ENCODE measurements around the gene FOXP1. TPM values are rescaled to one million over a fixed set of nuclear protein-coding genes. Genes with fewer than 3 reads are reported as not detected.

The FOXP1 gene
- total and polyA plus RNA-seq, 2 experiments from 2014 or later, result 37.4 to 59.9 TPM

- Histone ChIP-seq H3K36me3 (ENCODE audit: low read depth) (peaks cover 5% of the 10 kb centered on the region; the same call in 1 of the 2 replicates), H3K79me2 (ENCODE audit: insufficient read depth) (peaks cover 57% of the 10 kb centered on the region), H3K27me3 (replicated peaks; ENCODE audit: insufficient read depth) (no peaks in the 10 kb centered on the region), H3K27ac (peak overlapping the region; percentile 88), H3K4me2 (ENCODE audit: unreplicated experiment) (peak overlapping the region; percentile 68), H3K4me3 (peak overlapping the region; percentile 46), H3K4me1 (ENCODE audit: insufficient read depth) (peaks cover 30% of the 10 kb centered on the region), H4K20me1 (ENCODE audit: insufficient read depth) (no peaks in the 10 kb centered on the region), H3K9me3 (ENCODE audit: low read depth) (no peaks in the 10 kb centered on the region), H3K9me2 (ENCODE audit: insufficient read depth) (no peaks in the 10 kb centered on the region), H3K9ac (peak overlapping the region; percentile 64), H2AFZ (peak overlapping the region; percentile 43), H3F3A (ENCODE audit: insufficient read depth) (peaks cover 25% of the 10 kb centered on the region)
- TF ChIP-seq EZH2 (IDR thresholded peaks at IDR 0.05; ENCODE audit: insufficient read depth, poor library complexity, severe bottlenecking), result no peak
- TF ChIP-seq EZH2phosphoT487 (IDR thresholded peaks at IDR 0.05; ENCODE audit: insufficient read depth, low read depth), result no peak
- DNase-seq, result peak; percentile 96
- WGBS, 2 experiments (ENCODE audit: low coverage in 1 of 2, low lambda C conversion rate in 2 of 2, missing lambda C conversion rate in 2 of 2), result 32 to 34% methylated on average over 5 of the region's 5 CpGs
- in situ Hi-C loops (cut with MboI), result no loop called here
Observed at GRCh38 chr3:71495708-71496472, 87.6 kb downstream of the FOXP1 start.

- Histone ChIP-seq H3K27ac (no peak overlapping the region), H4K20me1 (ENCODE audit: insufficient read depth) (no peaks in the 10 kb centered on the region), H3K4me1 (ENCODE audit: insufficient read depth) (peaks cover 30% of the 10 kb centered on the region), H3K27me3 (replicated peaks; ENCODE audit: insufficient read depth) (no peaks in the 10 kb centered on the region), H3K79me2 (ENCODE audit: insufficient read depth) (peaks cover 42% of the 10 kb centered on the region), H3K9me2 (ENCODE audit: insufficient read depth) (no peaks in the 10 kb centered on the region), H2AFZ (no peak overlapping the region), H3K36me3 (ENCODE audit: low read depth) (peaks cover 15% of the 10 kb centered on the region; the same call in 1 of the 2 replicates), H3K9ac (no peak overlapping the region), H3K4me3 (no peak overlapping the region), H3F3A (ENCODE audit: insufficient read depth) (peaks cover 25% of the 10 kb centered on the region), H3K4me2 (ENCODE audit: unreplicated experiment) (no peak overlapping the region), H3K9me3 (ENCODE audit: low read depth) (no peaks in the 10 kb centered on the region)
- no peak for DNase-seq
- WGBS, 2 experiments (ENCODE audit: low coverage in 1 of 2, low lambda C conversion rate in 2 of 2, missing lambda C conversion rate in 2 of 2), result 98 to 100% methylated on average over 5 of the region's 5 CpGs
- TF ChIP-seq EZH2phosphoT487 (IDR thresholded peaks at IDR 0.05; ENCODE audit: insufficient read depth, low read depth), result no peak
- no peak for TF ChIP-seq EZH2 (IDR thresholded peaks at IDR 0.05; ENCODE audit: insufficient read depth, poor library complexity, severe bottlenecking)
- in situ Hi-C loops (cut with MboI), result no loop called here
Observed at GRCh38 chr3:71494212-71494611, 89.3 kb downstream of the FOXP1 start.

DNA sequence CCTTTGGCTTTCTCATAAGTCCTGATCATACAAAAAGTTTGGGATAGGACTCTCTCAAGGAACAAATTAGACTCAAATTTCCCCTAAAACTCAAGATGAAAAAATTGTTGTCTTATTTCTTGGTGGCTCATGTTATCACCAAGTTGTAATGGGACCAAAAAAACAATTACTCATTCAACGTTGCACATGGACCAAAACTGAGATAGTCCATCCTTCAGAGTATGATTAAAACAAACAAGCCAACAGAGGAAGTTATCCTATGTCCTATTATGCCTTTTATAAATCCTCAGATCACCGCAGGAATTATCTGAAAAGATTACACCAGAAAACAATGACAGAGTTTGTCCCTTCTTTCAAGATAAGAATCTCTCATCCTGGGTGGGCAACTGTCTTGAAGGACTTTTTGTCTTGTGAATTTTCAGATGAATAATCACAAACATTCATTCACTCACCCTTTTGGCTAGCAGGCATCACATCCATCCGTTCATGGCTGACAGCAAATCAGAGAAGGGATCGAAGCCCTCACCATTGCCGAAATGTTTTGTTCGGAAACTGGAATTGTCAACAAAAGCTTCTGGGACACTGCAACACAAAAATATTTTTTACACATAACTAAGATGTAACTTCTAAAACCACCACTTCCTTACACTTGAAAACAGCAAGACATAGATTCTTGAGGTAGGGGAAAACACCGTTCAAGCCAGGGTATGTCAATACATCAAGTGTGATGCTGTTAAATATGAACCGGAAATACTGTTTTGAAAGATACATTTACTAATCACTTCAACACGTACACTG, 90.4 kb downstream of the FOXP1 start:
- peaks cover 31% of the 10 kb centered on the region for H3K79me2 ChIP-seq (ENCODE audit: insufficient read depth)
- H3K9me3 ChIP-seq (ENCODE audit: low read depth), result no peaks in the 10 kb centered on the region
- in situ Hi-C loops (cut with MboI), result no loop called here
- H3K4me2 ChIP-seq (ENCODE audit: unreplicated experiment), result no peak overlapping the region
- TF ChIP-seq EZH2 (IDR thresholded peaks at IDR 0.05; ENCODE audit: insufficient read depth, poor library complexity, severe bottlenecking) (no peak), EZH2phosphoT487 (IDR thresholded peaks at IDR 0.05; ENCODE audit: insufficient read depth, low read depth) (no peak)
- no peak overlapping the region for H2AFZ ChIP-seq
- no peak for DNase-seq
- H4K20me1 ChIP-seq (ENCODE audit: insufficient read depth), result no peaks in the 10 kb centered on the region
- H3K4me1 ChIP-seq (ENCODE audit: insufficient read depth), result peaks cover 30% of the 10 kb centered on the region
- H3K4me3 ChIP-seq, result no peak overlapping the region
- peaks cover 15% of the 10 kb centered on the region; the same call in 1 of the 2 replicates for H3K36me3 ChIP-seq (ENCODE audit: low read depth)
- no peaks in the 10 kb centered on the region for H3K27me3 ChIP-seq (replicated peaks; ENCODE audit: insufficient read depth)
- H3F3A ChIP-seq (ENCODE audit: insufficient read depth), result peaks cover 25% of the 10 kb centered on the region
- no peak overlapping the region for H3K9ac ChIP-seq
- no peaks in the 10 kb centered on the region for H3K9me2 ChIP-seq (ENCODE audit: insufficient read depth)
- WGBS, 2 experiments (ENCODE audit: low coverage in 1 of 2, low lambda C conversion rate in 2 of 2, missing lambda C conversion rate in 2 of 2), result 93 to 96% methylated on average over 9 of the region's 9 CpGs
- no peak overlapping the region for H3K27ac ChIP-seq

DNA sequence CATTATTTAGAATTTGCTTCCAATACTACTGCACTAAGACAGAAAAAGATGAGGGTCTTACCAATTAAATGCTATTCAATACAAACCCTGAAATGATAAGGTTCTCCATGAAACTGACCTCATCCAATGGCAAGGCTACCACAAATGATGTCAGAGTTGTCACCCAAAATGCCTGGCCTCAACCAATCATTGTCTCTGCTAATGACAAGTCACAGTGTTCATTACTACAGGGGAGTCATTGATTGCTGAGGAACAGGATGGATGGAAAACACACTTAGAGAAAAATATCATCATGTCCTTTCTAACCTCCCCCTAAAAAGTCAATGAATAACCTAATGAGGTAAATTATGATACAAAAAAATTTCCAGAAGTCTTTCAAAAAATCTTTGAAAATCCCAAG, 91.0 kb downstream of the FOXP1 start:
- no peak for DNase-seq
- TF ChIP-seq EZH2 (IDR thresholded peaks at IDR 0.05; ENCODE audit: insufficient read depth, poor library complexity, severe bottlenecking) (no peak), EZH2phosphoT487 (IDR thresholded peaks at IDR 0.05; ENCODE audit: insufficient read depth, low read depth) (no peak)
- Histone ChIP-seq H3K27ac (no peak overlapping the region), H3K36me3 (ENCODE audit: low read depth) (peaks cover 15% of the 10 kb centered on the region; the same call in 1 of the 2 replicates), H3K27me3 (replicated peaks; ENCODE audit: insufficient read depth) (no peaks in the 10 kb centered on the region), H3K79me2 (ENCODE audit: insufficient read depth) (peaks cover 25% of the 10 kb centered on the region), H2AFZ (no peak overlapping the region), H3K9me3 (ENCODE audit: low read depth) (no peaks in the 10 kb centered on the region), H4K20me1 (ENCODE audit: insufficient read depth) (no peaks in the 10 kb centered on the region), H3K4me2 (ENCODE audit: unreplicated experiment) (no peak overlapping the region), H3F3A (ENCODE audit: insufficient read depth) (peaks cover 25% of the 10 kb centered on the region), H3K4me1 (ENCODE audit: insufficient read depth) (peaks cover 26% of the 10 kb centered on the region), H3K9ac (no peak overlapping the region), H3K4me3 (no peak overlapping the region), H3K9me2 (ENCODE audit: insufficient read depth) (no peaks in the 10 kb centered on the region)
- in situ Hi-C loops (cut with MboI), result no loop called here
